ENCODE measurements around the gene PRKG1. TPM values are rescaled to one million over a fixed set of nuclear protein-coding genes. Genes with fewer than 3 reads are reported as not detected.
A peak's percentile ranks its signal among the peaks of the same experiment; 100 is the strongest.
"Not testable (repeated sequence)": the region's sequence is repeated elsewhere in the genome, so short reads cannot be mapped to it uniquely, and the experiment has no call there.

PRKG1 gene
- total RNA-seq, 6 experiments from 2014 or later = 1.1 to 2.0 (median 1.3) TPM

DNA sequence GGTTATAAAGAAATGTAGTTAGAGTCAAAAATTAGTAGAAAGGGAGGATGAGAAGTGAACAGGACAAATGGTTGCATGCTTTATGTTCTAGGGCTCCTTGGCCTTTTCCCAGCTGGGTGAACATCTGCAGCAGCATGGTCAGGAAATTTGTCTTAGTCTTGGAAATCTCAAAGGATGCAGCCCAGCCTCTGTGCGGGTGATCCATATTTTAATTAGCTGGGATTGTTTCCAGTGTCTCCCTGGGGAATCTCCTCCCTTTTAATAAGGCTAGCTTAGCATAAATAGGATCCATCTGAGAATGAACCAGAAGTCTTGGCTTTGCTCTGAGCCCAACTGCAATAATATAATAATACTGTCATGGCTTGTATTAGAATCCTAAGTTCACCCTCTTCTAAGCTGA is 198.3 kb downstream of the PRKG1 start:
- H3K4me3 ChIP-seq = no peak overlapping the region
- no peaks in the 10 kb centered on the region for H3K9me3 ChIP-seq
- DNase-seq (no peak), ATAC-seq (no peak)
- TF ChIP-seq POLR2A (IDR thresholded peaks at IDR 0.05) = no peak
- TF ChIP-seq, protein P1, sequence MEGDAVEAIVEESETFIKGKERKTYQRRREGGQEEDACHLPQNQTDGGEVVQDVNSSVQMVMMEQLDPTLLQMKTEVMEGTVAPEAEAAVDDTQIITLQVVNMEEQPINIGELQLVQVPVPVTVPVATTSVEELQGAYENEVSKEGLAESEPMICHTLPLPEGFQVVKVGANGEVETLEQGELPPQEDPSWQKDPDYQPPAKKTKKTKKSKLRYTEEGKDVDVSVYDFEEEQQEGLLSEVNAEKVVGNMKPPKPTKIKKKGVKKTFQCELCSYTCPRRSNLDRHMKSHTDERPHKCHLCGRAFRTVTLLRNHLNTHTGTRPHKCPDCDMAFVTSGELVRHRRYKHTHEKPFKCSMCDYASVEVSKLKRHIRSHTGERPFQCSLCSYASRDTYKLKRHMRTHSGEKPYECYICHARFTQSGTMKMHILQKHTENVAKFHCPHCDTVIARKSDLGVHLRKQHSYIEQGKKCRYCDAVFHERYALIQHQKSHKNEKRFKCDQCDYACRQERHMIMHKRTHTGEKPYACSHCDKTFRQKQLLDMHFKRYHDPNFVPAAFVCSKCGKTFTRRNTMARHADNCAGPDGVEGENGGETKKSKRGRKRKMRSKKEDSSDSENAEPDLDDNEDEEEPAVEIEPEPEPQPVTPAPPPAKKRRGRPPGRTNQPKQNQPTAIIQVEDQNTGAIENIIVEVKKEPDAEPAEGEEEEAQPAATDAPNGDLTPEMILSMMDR (IDR thresholded peaks at IDR 0.05) = no peak
- H3K27ac ChIP-seq = no peak overlapping the region
- no peaks in the 10 kb centered on the region for H3K36me3 ChIP-seq
- no peaks in the 10 kb centered on the region for H3K4me1 ChIP-seq
- intact Hi-C loops (cut with DNase I) = no loop called here
- WGBS (ENCODE audit: insufficient coverage, low coverage, low lambda C conversion rate, missing lambda C conversion rate) = no CpG with 5 or more reads among the region's 1 CpG
- H3K27me3 ChIP-seq = no peaks in the 10 kb centered on the region

DNA sequence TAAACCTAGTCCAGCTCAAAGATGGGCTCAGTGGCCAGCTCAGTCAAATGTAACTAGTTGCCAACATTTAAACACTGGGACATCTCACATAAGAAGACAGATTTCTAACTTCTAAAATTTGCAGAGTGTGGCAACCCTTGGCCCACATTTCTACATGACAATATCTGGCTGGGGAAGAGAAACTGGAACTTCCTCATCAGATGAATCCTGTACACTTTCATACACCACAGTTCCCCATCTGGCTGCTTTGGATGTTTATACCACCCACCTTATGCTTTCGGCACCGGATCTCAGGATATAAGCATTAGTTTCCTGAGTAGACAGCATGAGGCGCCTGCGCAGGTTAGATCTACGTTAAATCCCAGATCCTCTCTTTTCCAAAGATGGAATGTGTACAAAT is 199.3 kb downstream of the PRKG1 start:
- intact Hi-C loops (cut with DNase I) = no loop called here
- Histone ChIP-seq H3K4me3 (no peak overlapping the region), H3K9me3 (no peaks in the 10 kb centered on the region), H3K4me1 (no peaks in the 10 kb centered on the region), H3K27me3 (no peaks in the 10 kb centered on the region), H3K36me3 (no peaks in the 10 kb centered on the region), H3K27ac (no peak overlapping the region)
- WGBS (ENCODE audit: insufficient coverage, low coverage, low lambda C conversion rate, missing lambda C conversion rate) = 47% methylated on average over 5 of the region's 5 CpGs
- ATAC-seq (peak in 3 of 4 donors; percentile 31 to 53 (median 32)), DNase-seq (no peak)
- no peak for TF ChIP-seq POLR2A (IDR thresholded peaks at IDR 0.05)
- TF ChIP-seq, protein P1 (IDR thresholded peaks at IDR 0.05) = no peak

DNA sequence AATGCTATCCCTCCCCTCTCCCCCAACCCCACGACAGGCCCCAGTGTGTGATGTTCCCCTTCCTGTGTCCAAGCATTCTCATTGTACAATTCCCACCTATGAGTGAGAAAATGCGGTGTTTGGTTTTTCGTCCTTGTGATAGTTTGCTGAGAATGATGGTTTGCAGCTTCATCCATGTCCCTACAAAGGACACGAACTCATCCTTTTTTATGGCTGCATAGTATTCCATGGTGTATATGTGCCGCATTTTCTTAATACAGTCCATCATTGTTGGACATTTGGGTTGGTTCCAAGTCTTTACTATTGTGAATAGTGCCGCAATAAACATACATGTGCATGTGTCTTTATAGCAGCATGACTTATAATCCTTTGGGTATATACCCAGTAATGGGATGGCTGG is 201.8 kb downstream of the PRKG1 start:
- intact Hi-C loops (cut with DNase I); H3K4me1 ChIP-seq: not testable (repeated sequence)
- 79% methylated on average over 6 of the region's 6 CpGs for whole genome bisulfite sequencing (ENCODE audit: insufficient coverage, low coverage, low lambda C conversion rate, missing lambda C conversion rate)

DNA sequence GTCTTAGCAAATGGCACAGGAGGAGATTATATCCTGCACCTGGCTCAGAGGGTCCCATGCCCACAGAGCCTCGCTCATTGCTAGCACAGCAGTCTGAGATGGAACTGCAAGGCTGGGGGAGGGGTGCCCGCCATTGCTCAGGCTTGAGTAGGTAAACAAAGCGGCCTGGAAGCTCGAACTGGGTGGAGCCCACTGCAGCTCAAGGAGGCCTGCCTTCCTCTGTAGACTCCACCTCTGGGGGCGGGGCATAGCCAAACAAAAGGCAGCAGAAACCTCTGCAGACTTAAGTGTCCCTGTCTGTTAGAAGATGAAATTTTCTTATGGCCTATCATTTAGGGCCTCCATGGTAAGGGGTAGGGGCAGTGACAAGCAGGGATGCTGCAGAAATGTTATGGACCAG is 207.1 kb downstream of the PRKG1 start:
- H3K27ac ChIP-seq; DNase-seq; intact Hi-C loops (cut with DNase I); H3K4me1 ChIP-seq; H3K36me3 ChIP-seq; ATAC-seq; H3K9me3 ChIP-seq; H3K4me3 ChIP-seq; H3K27me3 ChIP-seq: not testable (repeated sequence)
- WGBS (ENCODE audit: insufficient coverage, low coverage, low lambda C conversion rate, missing lambda C conversion rate) = 43% methylated on average over 1 of the region's 5 CpGs

More for the DNA sequence above, 201.8 kb downstream of the PRKG1 start:
- not testable (repeated sequence) for H3K9me3 ChIP-seq, H3K27ac ChIP-seq, H3K27me3 ChIP-seq, H3K36me3 ChIP-seq, H3K4me3 ChIP-seq, ATAC-seq, DNase-seq

DNA sequence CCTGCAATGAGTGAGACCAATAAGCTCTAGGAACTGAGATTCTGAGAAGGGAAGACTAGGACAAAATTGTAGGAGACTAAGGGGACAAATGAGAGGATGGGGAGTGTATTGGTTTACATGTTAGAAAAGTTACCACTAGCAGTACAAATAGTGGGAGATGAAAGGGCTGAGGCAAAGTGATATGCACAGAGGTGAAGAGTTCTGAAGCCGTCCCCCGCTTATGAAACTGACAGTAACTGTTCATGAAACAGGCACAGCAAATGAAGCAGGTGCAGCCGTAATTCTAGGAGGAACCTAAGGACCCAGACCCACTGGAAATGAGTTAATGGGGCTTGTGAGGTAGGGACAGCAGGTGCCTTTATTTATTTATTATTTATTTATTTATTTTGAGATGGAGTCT is 211.3 kb downstream of the PRKG1 start:
- TF ChIP-seq, protein P1 (IDR thresholded peaks at IDR 0.05) = no peak
- no peak for TF ChIP-seq POLR2A (IDR thresholded peaks at IDR 0.05)
- Histone ChIP-seq H3K36me3 (no peaks in the 10 kb centered on the region), H3K4me1 (no peaks in the 10 kb centered on the region), H3K27ac (no peak overlapping the region), H3K9me3 (no peaks in the 10 kb centered on the region), H3K4me3 (no peak overlapping the region), H3K27me3 (no peaks in the 10 kb centered on the region)
- ATAC-seq (no peak), DNase-seq (no peak)
- intact Hi-C loops (cut with DNase I) = no loop called here
- WGBS (ENCODE audit: insufficient coverage, low coverage, low lambda C conversion rate, missing lambda C conversion rate) = 83% methylated on average over 3 of the region's 3 CpGs

DNA sequence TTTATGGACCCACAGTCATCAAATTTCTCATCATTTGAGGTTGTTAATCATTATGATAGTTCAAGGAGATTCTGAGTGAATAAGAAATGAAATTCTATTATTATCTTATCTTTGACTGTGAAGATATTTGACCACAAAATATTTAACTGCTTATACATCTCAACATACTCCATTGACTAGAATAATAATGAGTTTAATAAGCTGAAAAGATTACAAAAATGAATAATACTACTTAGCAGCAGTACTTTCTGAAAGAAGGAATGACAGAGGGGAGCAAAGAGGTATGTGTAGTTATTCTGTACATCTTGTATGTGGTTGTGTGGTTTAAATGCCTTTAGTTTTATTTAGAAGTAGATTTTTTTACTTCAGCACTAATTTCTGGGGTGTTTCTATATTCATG is 214.2 kb downstream of the PRKG1 start:
- no peak for ATAC-seq

More for the DNA sequence above, 214.2 kb downstream of the PRKG1 start:
- no peaks in the 10 kb centered on the region for H3K4me1 ChIP-seq
- DNase-seq = no peak
- H3K9me3 ChIP-seq = no peaks in the 10 kb centered on the region
- no peak overlapping the region for H3K27ac ChIP-seq
- intact Hi-C loops (cut with DNase I) = no loop called here
- H3K4me3 ChIP-seq = no peak overlapping the region
- no peaks in the 10 kb centered on the region for H3K27me3 ChIP-seq
- no peaks in the 10 kb centered on the region for H3K36me3 ChIP-seq
- TF ChIP-seq, protein P1 (IDR thresholded peaks at IDR 0.05) = no peak
- no peak for TF ChIP-seq POLR2A (IDR thresholded peaks at IDR 0.05)
